ENCODE data around the gene ANKRD39.
"Not testable (repeated sequence)": the region's sequence is repeated elsewhere in the genome, so short reads cannot be mapped to it uniquely, and the experiment has no call there.

- TF ChIP-seq EGR1 (conservative IDR thresholded peaks at IDR 0.05); STAT5B (CRISPR knock-in tag; IDR thresholded peaks at IDR 0.05); KAT8 (IDR thresholded peaks at IDR 0.05; ENCODE audit: low read depth); USF2 (CRISPR knock-in tag; IDR thresholded peaks at IDR 0.05): not testable (repeated sequence)
Observed at GRCh38 chr2:96889502-96889901, 31.7 kb upstream of the ANKRD39 start.

Measured in K562 (cell line).